Measurements from ENCODE around the gene ABHD16B. TPM values are rescaled to one million over a fixed set of nuclear protein-coding genes. Genes with fewer than 3 reads are reported as not detected.

ABHD16B gene
- total RNA-seq = not detected in 2 replicates

DNA sequence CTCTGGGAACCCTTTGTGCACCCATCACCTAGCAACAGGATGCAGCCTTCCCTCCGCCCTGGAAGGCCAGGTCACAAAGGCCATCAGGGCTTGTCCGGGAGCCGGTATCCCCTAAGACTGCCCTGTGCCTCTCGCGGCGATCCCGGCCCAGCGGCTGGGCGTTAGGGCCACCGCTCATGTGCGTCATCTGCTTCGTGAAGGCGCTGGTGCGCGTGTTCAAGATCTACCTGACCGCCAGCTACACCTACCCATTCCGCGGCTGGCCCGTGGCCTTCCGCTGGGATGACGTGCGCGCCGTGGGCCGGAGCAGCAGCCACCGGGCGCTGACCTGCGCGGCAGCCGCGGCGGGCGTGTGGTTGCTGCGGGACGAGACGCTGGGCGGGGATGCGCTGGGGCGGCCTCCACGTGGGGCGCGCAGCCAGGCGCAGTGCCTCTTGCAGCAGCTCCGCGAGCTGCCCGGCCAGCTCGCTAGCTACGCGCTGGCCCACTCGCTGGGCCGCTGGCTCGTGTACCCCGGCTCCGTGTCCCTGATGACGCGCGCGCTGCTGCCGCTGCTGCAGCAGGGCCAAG is at the start of gene ABHD16B:
TSS of gene ABHD16B (plus strand) at position 134 of the 570 bp plus-strand sequence. CDS start at position 177, 43 bp downstream.
- TF ChIP-seq, protein P1, sequence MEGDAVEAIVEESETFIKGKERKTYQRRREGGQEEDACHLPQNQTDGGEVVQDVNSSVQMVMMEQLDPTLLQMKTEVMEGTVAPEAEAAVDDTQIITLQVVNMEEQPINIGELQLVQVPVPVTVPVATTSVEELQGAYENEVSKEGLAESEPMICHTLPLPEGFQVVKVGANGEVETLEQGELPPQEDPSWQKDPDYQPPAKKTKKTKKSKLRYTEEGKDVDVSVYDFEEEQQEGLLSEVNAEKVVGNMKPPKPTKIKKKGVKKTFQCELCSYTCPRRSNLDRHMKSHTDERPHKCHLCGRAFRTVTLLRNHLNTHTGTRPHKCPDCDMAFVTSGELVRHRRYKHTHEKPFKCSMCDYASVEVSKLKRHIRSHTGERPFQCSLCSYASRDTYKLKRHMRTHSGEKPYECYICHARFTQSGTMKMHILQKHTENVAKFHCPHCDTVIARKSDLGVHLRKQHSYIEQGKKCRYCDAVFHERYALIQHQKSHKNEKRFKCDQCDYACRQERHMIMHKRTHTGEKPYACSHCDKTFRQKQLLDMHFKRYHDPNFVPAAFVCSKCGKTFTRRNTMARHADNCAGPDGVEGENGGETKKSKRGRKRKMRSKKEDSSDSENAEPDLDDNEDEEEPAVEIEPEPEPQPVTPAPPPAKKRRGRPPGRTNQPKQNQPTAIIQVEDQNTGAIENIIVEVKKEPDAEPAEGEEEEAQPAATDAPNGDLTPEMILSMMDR (IDR thresholded peaks at IDR 0.05; ENCODE audit: insufficient read depth, low read length, severe bottlenecking) = no peak
- Histone ChIP-seq H3K36me3 (ENCODE audit: control insufficient read depth, insufficient read depth, low read length) (peaks cover 11% of the 10 kb centered on the region), H3K27me3 (ENCODE audit: control insufficient read depth, insufficient read depth, low read length) (no peaks in the 10 kb centered on the region), H3K4me3 (ENCODE audit: low read depth, low read length) (no peak within 1 kb of the TSS)
- DNase-seq (ENCODE audit: low read depth) (no peak), FAIRE-seq (no peak)

DNA sequence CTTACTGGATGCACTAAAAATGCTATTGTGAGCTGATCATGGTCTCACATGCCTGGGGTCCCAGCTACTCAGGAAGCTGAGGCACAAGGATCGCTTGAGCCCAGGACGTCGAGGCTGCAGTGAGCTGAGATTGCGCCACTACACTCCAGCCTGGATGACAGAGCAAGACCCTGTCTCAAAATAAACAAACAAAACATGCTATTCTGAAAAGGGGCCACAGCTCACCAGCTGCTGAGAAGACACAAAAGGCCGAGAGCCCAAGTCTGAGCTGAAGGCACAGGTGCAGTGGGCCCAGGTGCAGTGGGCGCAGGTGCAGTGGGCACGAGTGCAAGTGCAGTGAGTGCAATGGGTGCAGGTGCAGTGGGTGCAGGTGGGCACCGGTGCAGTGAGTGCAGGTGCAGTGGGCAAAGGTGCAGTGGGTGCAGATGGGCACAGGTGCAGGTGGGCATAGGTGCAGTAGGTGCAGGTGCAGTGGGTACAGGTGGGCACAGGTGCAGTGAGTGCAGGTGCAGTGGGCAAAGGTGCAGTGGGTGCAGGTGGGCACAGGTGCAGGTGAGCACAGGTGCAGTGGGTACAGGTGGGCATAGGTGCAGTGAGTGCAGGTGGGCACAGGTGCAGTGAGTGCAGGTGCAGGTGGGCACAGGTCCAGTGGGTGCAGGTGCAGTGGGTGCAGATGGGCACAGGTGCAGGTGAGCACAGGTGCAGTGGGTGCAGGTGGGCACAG is 46.2 kb upstream of the ABHD16B start:
- TF ChIP-seq, protein P1 (IDR thresholded peaks at IDR 0.05; ENCODE audit: insufficient read depth, low read length, severe bottlenecking) = no peak
- no peak for FAIRE-seq

DNA sequence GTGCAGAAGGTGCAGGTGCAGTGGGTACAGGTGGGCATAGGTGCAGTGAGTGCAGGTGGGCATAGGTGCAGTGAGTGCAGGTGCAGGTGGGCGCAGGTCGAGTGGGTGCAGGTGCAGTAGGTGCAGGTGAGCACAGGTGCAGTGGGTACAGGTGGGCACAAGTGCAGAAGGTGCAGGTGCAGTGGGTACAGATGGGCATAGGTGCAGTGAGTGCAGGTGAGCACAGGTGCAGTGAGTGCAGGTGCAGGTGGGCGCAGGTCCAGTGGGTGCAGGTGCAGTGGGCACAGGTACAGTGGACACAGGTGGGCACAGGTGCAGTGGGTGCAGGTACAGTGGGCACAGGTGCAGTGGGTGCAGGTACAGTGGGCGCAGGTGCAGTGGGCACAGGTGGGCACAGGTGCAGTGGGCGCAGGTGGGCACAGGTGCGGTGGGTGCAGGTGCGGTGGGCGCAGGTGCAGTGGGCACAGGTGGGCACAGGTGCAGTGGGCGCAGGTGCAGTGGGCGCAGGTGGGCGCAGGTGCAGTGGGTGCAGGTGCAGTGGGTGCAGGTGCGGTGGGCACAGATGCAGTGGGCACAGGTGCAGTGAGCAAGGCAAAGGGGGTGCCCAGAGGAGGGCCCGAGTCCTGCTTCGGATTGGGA is 45.6 kb upstream of the ABHD16B start:
- DNase-seq (ENCODE audit: low read depth) = no peak
- Histone ChIP-seq H3K36me3 (ENCODE audit: control insufficient read depth, insufficient read depth, low read length) (no peaks in the 10 kb centered on the region), H3K27me3 (ENCODE audit: control insufficient read depth, insufficient read depth, low read length) (peaks cover 3% of the 10 kb centered on the region), H3K4me3 (ENCODE audit: low read depth, low read length) (no peak overlapping the region)
- peak; percentile 66 for FAIRE-seq
- TF ChIP-seq, protein P1 (IDR thresholded peaks at IDR 0.05; ENCODE audit: insufficient read depth, low read length, severe bottlenecking) = no peak

More for the DNA sequence above, 46.2 kb upstream of the ABHD16B start:
- Histone ChIP-seq H3K36me3 (ENCODE audit: control insufficient read depth, insufficient read depth, low read length) (no peaks in the 10 kb centered on the region), H3K27me3 (ENCODE audit: control insufficient read depth, insufficient read depth, low read length) (peaks cover 3% of the 10 kb centered on the region), H3K4me3 (ENCODE audit: low read depth, low read length) (no peak overlapping the region)
- DNase-seq (ENCODE audit: low read depth) = no peak

DNA sequence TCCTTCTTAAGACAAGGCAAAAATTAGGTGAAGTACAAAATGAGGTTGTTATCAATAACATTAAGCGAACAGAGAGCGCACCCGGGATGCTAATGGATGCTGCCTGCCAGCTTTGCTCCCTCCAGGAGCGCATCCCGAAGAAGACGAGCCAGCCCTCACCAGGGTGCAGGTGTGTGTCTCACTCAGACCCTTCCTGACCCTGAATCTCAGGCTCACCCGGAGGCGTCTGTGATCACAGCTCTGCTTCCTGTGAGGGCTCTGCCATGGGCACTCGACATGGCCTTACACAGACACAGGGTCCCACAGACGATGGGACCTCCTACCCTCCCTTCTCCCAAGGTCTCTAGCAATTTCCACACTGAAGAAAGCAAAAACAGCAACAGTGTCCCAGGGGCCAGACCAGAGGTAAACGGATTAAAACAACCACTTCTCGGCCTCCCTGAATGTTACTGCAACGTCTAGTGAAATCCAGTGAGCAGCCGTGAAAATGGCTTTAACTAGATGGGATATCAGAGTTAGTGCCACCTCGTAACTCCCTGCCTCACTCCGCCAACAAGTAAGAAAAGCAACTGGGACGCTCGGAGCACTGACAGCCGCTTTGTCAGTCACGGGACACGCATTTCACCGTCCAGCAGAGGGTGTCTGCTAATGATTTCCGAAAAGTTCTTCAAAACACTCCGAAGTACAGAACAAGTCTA is 41.9 kb upstream of the ABHD16B start:
- no peak for DNase-seq (ENCODE audit: low read depth)
- no peak for FAIRE-seq
- H3K27me3 ChIP-seq (ENCODE audit: control insufficient read depth, insufficient read depth, low read length) = peaks cover 3% of the 10 kb centered on the region
- H3K36me3 ChIP-seq (ENCODE audit: control insufficient read depth, insufficient read depth, low read length) = no peaks in the 10 kb centered on the region
- TF ChIP-seq, protein P1 (IDR thresholded peaks at IDR 0.05; ENCODE audit: insufficient read depth, low read length, severe bottlenecking) = peak; percentile 28
- no peak overlapping the region for H3K4me3 ChIP-seq (ENCODE audit: low read depth, low read length)

DNA sequence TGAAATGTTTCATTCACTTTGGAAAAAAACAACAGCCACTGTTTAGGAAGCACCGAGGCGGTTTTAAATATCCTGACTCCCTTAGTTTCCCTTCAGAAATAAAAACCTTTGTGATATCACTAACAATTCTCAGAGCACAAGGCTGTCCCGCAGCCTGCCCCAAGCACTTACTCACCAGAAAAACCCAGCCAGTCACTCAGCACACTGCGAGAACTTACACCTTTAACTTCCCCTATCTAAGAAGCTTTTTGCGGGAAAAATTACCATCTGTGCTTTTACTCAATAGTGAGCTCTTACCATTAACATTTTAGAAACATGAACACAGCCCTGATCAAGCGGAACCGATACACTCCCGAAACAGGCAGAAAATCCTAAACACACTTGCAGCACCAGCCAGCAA is 39.5 kb upstream of the ABHD16B start:
- TF ChIP-seq, protein P1 (IDR thresholded peaks at IDR 0.05; ENCODE audit: insufficient read depth, low read length, severe bottlenecking) = no peak
- DNase-seq (ENCODE audit: low read depth) (no peak), FAIRE-seq (no peak)
- Histone ChIP-seq H3K36me3 (ENCODE audit: control insufficient read depth, insufficient read depth, low read length) (no peaks in the 10 kb centered on the region), H3K27me3 (ENCODE audit: control insufficient read depth, insufficient read depth, low read length) (peaks cover 3% of the 10 kb centered on the region), H3K4me3 (ENCODE audit: low read depth, low read length) (no peak overlapping the region)
